HK-2 (cell line): Measurements from ENCODE around the gene MRPL40.

Source experiments
- DNase-seq: peaks from one replicate; pipeline ENCODE4 v3.0.0-alpha.2; 2018; ENCODE audit not compliant: unreplicated experiment

Gene MRPL40

GRCh38 chr22:19480789-19481188, 48.4 kb downstream of the MRPL40 start:
- DNase-seq, result no peak

- no peak for DNase-seq
Measured at GRCh38 chr22:19482297-19482696, 50.0 kb downstream of the MRPL40 start.

GRCh38 chr22:19483481-19484244, 51.3 kb downstream of the MRPL40 start:
- DNase-seq, result no peak
